ENCODE data around the gene PLA2G4E. TPM values are rescaled to one million over a fixed set of nuclear protein-coding genes. Genes with fewer than 3 reads are reported as not detected.

The PLA2G4E gene
- total and polyA plus RNA-seq, 2 experiments from 2014 or later: 0.06 TPM; not detected in 1

GRCh38 chr15:41982133-41982930 is 38.5 kb downstream of the PLA2G4E start:
- no peaks in the 10 kb centered on the region for H3K9me3 ChIP-seq (ENCODE audit: low read depth)
- no peaks in the 10 kb centered on the region for H3K27me3 ChIP-seq
- TF ChIP-seq CTCF (IDR thresholded peaks at IDR 0.05; ENCODE audit: low read depth, low read length): no peak
- no peaks in the 10 kb centered on the region for H3K36me3 ChIP-seq
- H3K4me1 ChIP-seq (ENCODE audit: low read depth): peaks cover 9% of the 10 kb centered on the region
- H3K27ac ChIP-seq: peak overlapping the region; percentile 22
- peak in 1 of 2 donors; percentile 71 for DNase-seq (ENCODE audit: low read depth in 1 of 2, low spot score in 1 of 2)
- no peak overlapping the region for H3K4me3 ChIP-seq

GRCh38 chr15:41981371-41982132 is 39.3 kb downstream of the PLA2G4E start:
- Histone ChIP-seq H3K27me3 (no peaks in the 10 kb centered on the region), H3K4me3 (no peak overlapping the region), H3K9me3 (ENCODE audit: low read depth) (no peaks in the 10 kb centered on the region), H3K4me1 (ENCODE audit: low read depth) (peaks cover 9% of the 10 kb centered on the region), H3K27ac (peak overlapping the region; percentile 22), H3K36me3 (no peaks in the 10 kb centered on the region)
- DNase-seq (ENCODE audit: low read depth in 1 of 2, low spot score in 1 of 2): no peak
- TF ChIP-seq CTCF (IDR thresholded peaks at IDR 0.05; ENCODE audit: low read depth, low read length): no peak

- peaks cover 9% of the 10 kb centered on the region for H3K4me1 ChIP-seq (ENCODE audit: low read depth)
- TF ChIP-seq CTCF (IDR thresholded peaks at IDR 0.05; ENCODE audit: low read depth, low read length): no peak
- H3K27ac ChIP-seq: no peak overlapping the region
- H3K4me3 ChIP-seq: no peak overlapping the region
- no peaks in the 10 kb centered on the region for H3K27me3 ChIP-seq
- no peaks in the 10 kb centered on the region for H3K9me3 ChIP-seq (ENCODE audit: low read depth)
- H3K36me3 ChIP-seq: no peaks in the 10 kb centered on the region
- DNase-seq (ENCODE audit: low read depth in 1 of 2, low spot score in 1 of 2): peak in 1 of 2 donors; percentile 77
These were observed 40.1 kb downstream of the PLA2G4E start for GRCh38 chr15:41980654-41981323.

- TF ChIP-seq CTCF (IDR thresholded peaks at IDR 0.05; ENCODE audit: low read depth, low read length): no peak
- DNase-seq (ENCODE audit: low read depth in 1 of 2, low spot score in 1 of 2): no peak
- no peaks in the 10 kb centered on the region for H3K9me3 ChIP-seq (ENCODE audit: low read depth)
- H3K4me1 ChIP-seq (ENCODE audit: low read depth): peaks cover 9% of the 10 kb centered on the region
- no peak overlapping the region for H3K27ac ChIP-seq
- H3K4me3 ChIP-seq: no peak overlapping the region
- no peaks in the 10 kb centered on the region for H3K36me3 ChIP-seq
- no peaks in the 10 kb centered on the region for H3K27me3 ChIP-seq
These were observed 41.2 kb downstream of the PLA2G4E start for GRCh38 chr15:41979493-41980266.

- no peak for DNase-seq (ENCODE audit: low read depth in 1 of 2, low spot score in 1 of 2)
- no peaks in the 10 kb centered on the region for H3K9me3 ChIP-seq (ENCODE audit: low read depth)
- H3K27ac ChIP-seq: no peak overlapping the region
- TF ChIP-seq CTCF (IDR thresholded peaks at IDR 0.05; ENCODE audit: low read depth, low read length): no peak
- H3K4me1 ChIP-seq (ENCODE audit: low read depth): peaks cover 9% of the 10 kb centered on the region
- no peaks in the 10 kb centered on the region for H3K27me3 ChIP-seq
- H3K4me3 ChIP-seq: no peak overlapping the region
- no peaks in the 10 kb centered on the region for H3K36me3 ChIP-seq
These were observed 42.3 kb downstream of the PLA2G4E start for GRCh38 chr15:41978534-41978933.

All from cardiac muscle cell (in vitro differentiated cells and primary cell).